CD4-positive, alpha-beta T cell (primary cell): ENCODE results near the gene CACNG8. TPM values are rescaled to one million over a fixed set of nuclear protein-coding genes. Genes with fewer than 3 reads are reported as not detected.

Experiments used
- ATAC-seq: fragments of 200-7000 bp; cut with Tn5 transposase; one replicate; pipeline ENCODE4 v1.10.0; 2022; ENCODE audit warnings: mild to moderate bottlenecking; ENCODE audit not compliant: poor library complexity
- CTCF ChIA-PET: fragments of 350-600 bp; sonication (Branson Sonifier 250); formaldehyde crosslinking; loops from one replicate; lab custom pipeline; 2021; ENCODE audit warnings: antibody characterized with exemption, inconsistent platforms; lab: Charles Lee
- POLR2A ChIA-PET: fragments of 350-600 bp; sonication (Branson Sonifier 250); formaldehyde crosslinking; loops from one replicate; lab custom pipeline; 2021; ENCODE audit warnings: antibody characterized with exemption, inconsistent platforms; lab: Charles Lee
- DNase-seq, 14 experiments: peaks; one replicate each; pipeline ENCODE4 v3.0.0-alpha.2; 2013 to 2020; ENCODE audit warnings: mixed read lengths in 2 of 14
- H3K27ac ChIP-seq, 2 donors: one replicate each; pipeline versions ENCODE4 v1.5.1 to v1.7.0; 2013; ENCODE audit warnings: low read length in 2 of 2, low read depth in 1 of 2, mild to moderate bottlenecking in 1 of 2
- H3K27me3 ChIP-seq, 2 experiments: 1 replicate in 1 of 2; 2 replicates in 1 of 2; pipeline versions ENCODE4 v1.6.1 to v1.7.0; 2013; ENCODE audit warnings: low read length in 2 of 2, control low read depth in 1 of 2, mild to moderate bottlenecking in 1 of 2, moderate library complexity in 1 of 2; ENCODE audit not compliant: insufficient read depth in 2 of 2, control insufficient read depth in 1 of 2
- H3K36me3 ChIP-seq: one replicate; pipeline ENCODE4 v1.6.1; 2013; ENCODE audit warnings: low read length, control low read depth; ENCODE audit not compliant: insufficient read depth
- H3K4me1 ChIP-seq: one replicate; pipeline ENCODE4 v1.6.1; 2013; ENCODE audit warnings: low read length, control low read depth; ENCODE audit not compliant: insufficient read depth
- H3K4me3 ChIP-seq: one replicate; pipeline ENCODE4 v1.5.1; 2013; ENCODE audit warnings: mild to moderate bottlenecking, low read length, moderate library complexity
- H3K9me3 ChIP-seq, 2 experiments: 1 replicate in 1 of 2; 2 replicates in 1 of 2; pipeline versions ENCODE4 v1.6.1 to v1.7.0; 2013; ENCODE audit warnings: low read length in 2 of 2, mild to moderate bottlenecking in 2 of 2, control low read depth in 1 of 2, moderate library complexity in 1 of 2; ENCODE audit not compliant: control insufficient read depth in 1 of 2, insufficient read depth in 1 of 2
- H3K27ac Mint-ChIP-seq: one replicate; pipeline ENCODE4 v1.8.0; 2020; ENCODE audit warnings: mixed read lengths
- H3K27me3 Mint-ChIP-seq: one replicate; pipeline ENCODE4 v1.8.0; 2021; ENCODE audit warnings: mixed read lengths
- H3K36me3 Mint-ChIP-seq: one replicate; pipeline ENCODE4 v1.8.0; 2021; ENCODE audit warnings: low read depth, mixed read lengths
- H3K4me1 Mint-ChIP-seq: one replicate; pipeline ENCODE4 v1.8.0; 2021; ENCODE audit warnings: low read depth, mixed read lengths
- H3K4me3 Mint-ChIP-seq: one replicate; pipeline ENCODE4 v1.8.0; 2020; ENCODE audit warnings: mild to moderate bottlenecking, mixed read lengths
- H3K9me3 Mint-ChIP-seq: one replicate; pipeline ENCODE4 v1.8.0; 2020; ENCODE audit warnings: mixed read lengths
- intact Hi-C, 2 experiments: fragments of 100-400 bp; cut with DNase I in 1 of 2; cut with micrococcal nuclease in 1 of 2; formaldehyde crosslinking; loops; one replicate each; pipeline versions ENCODE4 v1.15.1 to v1.9.0; 2023 to 2025; cut with DNase I, micrococcal nuclease
- total RNA-seq, 174 experiments: library from RNA in 2 of 174; stranded (reverse) in 2 of 174; gene quantifications; one replicate each; pipeline ENCODE4 v1.2.3 and lab custom pipeline; 2021 to 2026
- TF ChIP-seq, protein P1 (sequence below): fragments of 200-600 bp; IDR thresholded peaks from one replicate; pipeline ENCODE4 v1.8.0; 2022; ENCODE audit warnings: antibody characterized with exemption, mild to moderate bottlenecking

CACNG8 gene
- total RNA-seq, 2 experiments from 2014 or later: not detected

DNA sequence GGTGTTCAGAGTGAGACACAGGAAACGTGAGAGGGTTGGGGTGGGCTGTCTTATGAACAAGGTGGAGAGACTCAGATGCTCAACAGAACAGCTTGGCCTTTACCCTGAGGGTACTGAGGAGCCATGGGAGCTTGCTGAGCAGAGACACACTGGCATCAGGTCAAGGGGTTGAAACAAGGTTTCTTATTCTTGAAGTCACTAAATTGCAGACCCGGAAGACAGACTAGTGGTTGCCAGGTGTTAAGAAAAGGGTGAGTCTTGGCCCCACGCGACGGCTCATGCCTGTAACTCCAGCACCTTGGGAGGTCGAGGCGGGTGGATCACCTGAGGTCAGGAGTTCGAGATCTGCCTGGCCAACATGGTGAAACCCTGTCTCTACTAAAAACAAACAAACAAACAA lies 51.1 kb downstream of the CACNG8 start:
- peaks cover 53% of the 10 kb centered on the region for H3K27me3 Mint-ChIP-seq
- no peak for ATAC-seq

GRCh38 chr19:54014920-54015560 lies 52.3 kb downstream of the CACNG8 start:
- H3K9me3 ChIP-seq: peaks cover 0 to 4% of the 10 kb centered on the region in 2 experiments
- no peak overlapping the region for H3K27ac ChIP-seq
- no peaks in the 10 kb centered on the region for H3K36me3 ChIP-seq
- H3K4me1 Mint-ChIP-seq: no peaks in the 10 kb centered on the region
- H3K4me3 Mint-ChIP-seq: no peak overlapping the region
- H3K4me1 ChIP-seq: no peaks in the 10 kb centered on the region
- no peak overlapping the region for H3K27ac Mint-ChIP-seq
- H3K4me3 ChIP-seq: no peak overlapping the region
- CTCF ChIA-PET: no interaction called here
- ATAC-seq: no peak
- H3K9me3 Mint-ChIP-seq: no peaks in the 10 kb centered on the region
- POLR2A ChIA-PET: no interaction called here
- no peak for DNase-seq
- peaks cover 2 to 6% of the 10 kb centered on the region in 2 experiments for H3K27me3 ChIP-seq
- TF ChIP-seq, protein P1, sequence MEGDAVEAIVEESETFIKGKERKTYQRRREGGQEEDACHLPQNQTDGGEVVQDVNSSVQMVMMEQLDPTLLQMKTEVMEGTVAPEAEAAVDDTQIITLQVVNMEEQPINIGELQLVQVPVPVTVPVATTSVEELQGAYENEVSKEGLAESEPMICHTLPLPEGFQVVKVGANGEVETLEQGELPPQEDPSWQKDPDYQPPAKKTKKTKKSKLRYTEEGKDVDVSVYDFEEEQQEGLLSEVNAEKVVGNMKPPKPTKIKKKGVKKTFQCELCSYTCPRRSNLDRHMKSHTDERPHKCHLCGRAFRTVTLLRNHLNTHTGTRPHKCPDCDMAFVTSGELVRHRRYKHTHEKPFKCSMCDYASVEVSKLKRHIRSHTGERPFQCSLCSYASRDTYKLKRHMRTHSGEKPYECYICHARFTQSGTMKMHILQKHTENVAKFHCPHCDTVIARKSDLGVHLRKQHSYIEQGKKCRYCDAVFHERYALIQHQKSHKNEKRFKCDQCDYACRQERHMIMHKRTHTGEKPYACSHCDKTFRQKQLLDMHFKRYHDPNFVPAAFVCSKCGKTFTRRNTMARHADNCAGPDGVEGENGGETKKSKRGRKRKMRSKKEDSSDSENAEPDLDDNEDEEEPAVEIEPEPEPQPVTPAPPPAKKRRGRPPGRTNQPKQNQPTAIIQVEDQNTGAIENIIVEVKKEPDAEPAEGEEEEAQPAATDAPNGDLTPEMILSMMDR: no peak
- H3K36me3 Mint-ChIP-seq: no peaks in the 10 kb centered on the region
- peaks cover 53% of the 10 kb centered on the region for H3K27me3 Mint-ChIP-seq
- intact Hi-C loops: no loop called here

More for the DNA sequence above, 51.1 kb downstream of the CACNG8 start:
- POLR2A ChIA-PET: no interaction called here
- H3K27ac ChIP-seq: no peak overlapping the region
- Mint-ChIP-seq H3K4me3 (no peak overlapping the region), H3K36me3 (no peaks in the 10 kb centered on the region), H3K9me3 (no peaks in the 10 kb centered on the region), H3K4me1 (no peaks in the 10 kb centered on the region), H3K27ac (no peak overlapping the region)
- no peaks in the 10 kb centered on the region for H3K4me1 ChIP-seq
- no peaks in the 10 kb centered on the region for H3K36me3 ChIP-seq
- intact Hi-C loops: no loop called here
- no peak overlapping the region for H3K4me3 ChIP-seq
- CTCF ChIA-PET: interaction anchor here (0.9 kb wide), 1 partner anchor 10 kb away, joined by 3 read pairs; no protein-coding TSS in a partner anchor
- H3K27me3 ChIP-seq: peaks cover 2 to 6% of the 10 kb centered on the region in 2 experiments
- peaks cover 0 to 4% of the 10 kb centered on the region in 2 experiments for H3K9me3 ChIP-seq
- TF ChIP-seq, protein P1: no peak
- DNase-seq: no peak

DNA sequence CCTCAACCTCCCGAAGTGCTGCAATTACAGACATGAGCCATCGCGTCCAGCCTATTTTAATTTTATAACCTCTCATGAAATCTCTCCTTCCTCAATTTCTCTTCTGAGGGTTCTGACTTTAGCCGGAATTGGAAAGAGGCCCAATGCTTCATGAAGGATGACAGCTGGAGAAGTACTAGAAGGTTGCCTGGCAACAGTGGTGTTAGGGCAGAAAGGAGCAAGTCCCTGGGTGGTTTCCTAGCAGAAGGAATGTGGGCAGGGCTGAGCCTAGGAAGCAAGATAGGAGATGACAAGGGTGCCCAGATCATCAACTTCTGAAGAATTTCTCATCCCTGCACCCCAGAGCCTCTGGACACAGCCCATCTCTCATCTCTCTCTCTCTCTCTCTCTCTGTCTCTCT lies 54.5 kb downstream of the CACNG8 start:
- no peak overlapping the region for H3K4me3 ChIP-seq
- no peak overlapping the region for H3K4me3 Mint-ChIP-seq
- ChIA-PET CTCF (no interaction called here), POLR2A (no interaction called here)
- no peak for ATAC-seq
- no peaks in the 10 kb centered on the region for H3K36me3 Mint-ChIP-seq
- intact Hi-C loops: no loop called here
- H3K4me1 ChIP-seq: no peaks in the 10 kb centered on the region
- peaks cover 55% of the 10 kb centered on the region for H3K27me3 Mint-ChIP-seq
- TF ChIP-seq, protein P1: no peak
- H3K27ac Mint-ChIP-seq: no peak overlapping the region
- no peaks in the 10 kb centered on the region for H3K9me3 Mint-ChIP-seq
- no peaks in the 10 kb centered on the region for H3K9me3 ChIP-seq
- no peak for DNase-seq
- peaks cover 2 to 7% of the 10 kb centered on the region in 2 experiments for H3K27me3 ChIP-seq
- H3K27ac ChIP-seq: no peak overlapping the region
- no peaks in the 10 kb centered on the region for H3K36me3 ChIP-seq
- no peaks in the 10 kb centered on the region for H3K4me1 Mint-ChIP-seq
